ENCODE measurements around the gene PABPN1L.
"Not testable (repeated sequence)": the region's sequence is repeated elsewhere in the genome, so short reads cannot be mapped to it uniquely, and the experiment has no call there.

The PABPN1L gene

DNA sequence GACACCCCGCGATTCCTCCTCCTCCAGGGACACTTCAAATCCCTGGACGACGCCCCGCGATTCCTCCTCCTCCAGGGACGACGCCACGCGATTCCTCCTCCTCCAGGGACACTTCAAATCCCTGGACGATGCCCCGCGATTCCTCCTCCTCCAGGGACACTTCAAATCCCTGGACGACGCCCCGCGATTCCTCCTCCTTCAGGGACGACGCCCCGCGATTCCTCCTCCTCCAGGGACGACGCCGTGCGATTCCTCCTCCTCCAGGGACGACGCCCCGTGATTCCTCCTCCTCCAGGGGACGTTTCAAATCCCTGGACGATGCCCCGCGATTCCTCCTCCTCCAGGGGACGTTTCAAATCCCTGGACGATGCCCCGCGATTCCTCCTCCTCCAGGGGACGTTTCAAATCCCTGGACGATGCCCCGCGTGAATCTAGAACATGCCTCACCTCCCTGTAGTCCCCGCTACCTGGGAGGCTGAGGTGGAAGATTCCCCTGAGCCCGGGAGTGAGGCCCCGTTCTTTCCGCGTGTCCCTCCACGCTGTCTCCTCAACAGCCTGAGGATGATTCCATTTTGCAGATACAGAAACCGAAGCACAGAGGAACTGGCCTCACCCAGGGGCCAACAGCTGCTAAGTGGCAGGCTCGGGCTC, 23.4 kb upstream of the PABPN1L start:
- not testable (repeated sequence) for H3K4me3 ChIP-seq (ENCODE audit: low read length in 2 of 2); H3K9me3 ChIP-seq (ENCODE audit: control insufficient read depth in 2 of 2, low read length in 2 of 2); H3K27ac ChIP-seq (ENCODE audit: low read length); H3K9ac ChIP-seq (ENCODE audit: low read length in 2 of 2); H3K27me3 ChIP-seq (ENCODE audit: control insufficient read depth in 1 of 2, insufficient read depth in 2 of 2, low read length in 2 of 2); H3K36me3 ChIP-seq (ENCODE audit: control insufficient read depth in 2 of 2, insufficient read depth in 2 of 2, low read length in 2 of 2)
- peaks cover 19% of the 10 kb centered on the region for H3K4me1 ChIP-seq (ENCODE audit: control insufficient read depth, insufficient read depth, low read length)

DNA sequence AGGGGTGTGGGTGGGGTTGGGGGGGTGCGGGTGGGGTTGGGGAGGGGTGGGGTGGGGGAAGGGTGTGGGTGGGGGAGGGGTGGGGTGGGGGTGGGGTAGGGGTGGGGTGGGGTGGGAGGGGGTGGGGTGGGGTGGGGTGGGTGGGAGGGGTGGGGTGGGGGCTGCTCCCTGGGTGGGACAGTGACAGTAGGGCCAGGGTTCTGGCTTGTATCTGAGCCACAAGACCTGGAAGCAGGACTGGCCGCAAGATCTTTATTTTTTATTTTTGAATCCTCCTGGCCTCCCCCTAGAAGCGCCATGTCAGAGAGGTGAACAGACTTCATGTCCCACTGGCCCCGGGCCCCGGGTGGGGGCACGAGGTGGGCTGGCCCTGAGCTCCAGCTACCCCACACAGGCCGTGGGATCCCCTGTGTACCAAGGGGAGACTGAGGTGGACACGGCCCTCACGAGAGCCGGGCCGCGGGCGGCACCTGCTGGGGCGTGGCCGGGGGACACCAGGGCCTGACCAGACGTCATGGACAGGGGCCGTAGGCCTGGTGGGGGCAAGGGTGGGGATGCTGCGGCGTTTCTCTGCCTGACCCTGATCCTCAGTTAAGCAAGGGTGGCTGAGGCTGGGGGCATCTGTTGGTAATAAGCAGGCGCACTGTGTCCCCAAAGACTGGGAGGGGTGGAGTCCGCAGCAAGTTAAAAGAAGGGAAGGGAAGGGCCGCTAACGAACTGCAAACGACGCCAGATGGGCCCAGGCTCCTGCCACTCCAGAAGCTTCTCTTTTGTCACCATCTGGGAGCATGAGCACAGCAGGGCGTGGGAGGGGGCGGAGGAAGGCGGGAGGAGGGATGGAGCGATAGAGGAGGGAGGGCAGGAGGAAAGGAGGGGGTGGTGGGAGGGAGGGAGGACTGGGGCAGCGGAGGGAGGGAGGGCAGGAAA, 22.3 kb upstream of the PABPN1L start:
- Histone ChIP-seq H3K4me3 (ENCODE audit: low read length in 2 of 2) (no peak overlapping the region), H3K27ac (ENCODE audit: low read length) (no peak overlapping the region), H3K27me3 (ENCODE audit: control insufficient read depth in 1 of 2, insufficient read depth in 2 of 2, low read length in 2 of 2) (no peaks in the 10 kb centered on the region), H3K36me3 (ENCODE audit: control insufficient read depth in 2 of 2, insufficient read depth in 2 of 2, low read length in 2 of 2) (no peaks in the 10 kb centered on the region), H3K9ac (ENCODE audit: low read length in 2 of 2) (no peak overlapping the region), H3K4me1 (ENCODE audit: control insufficient read depth, insufficient read depth, low read length) (peaks cover 19% of the 10 kb centered on the region), H3K9me3 (ENCODE audit: control insufficient read depth in 2 of 2, low read length in 2 of 2) (no peaks in the 10 kb centered on the region)

DNA sequence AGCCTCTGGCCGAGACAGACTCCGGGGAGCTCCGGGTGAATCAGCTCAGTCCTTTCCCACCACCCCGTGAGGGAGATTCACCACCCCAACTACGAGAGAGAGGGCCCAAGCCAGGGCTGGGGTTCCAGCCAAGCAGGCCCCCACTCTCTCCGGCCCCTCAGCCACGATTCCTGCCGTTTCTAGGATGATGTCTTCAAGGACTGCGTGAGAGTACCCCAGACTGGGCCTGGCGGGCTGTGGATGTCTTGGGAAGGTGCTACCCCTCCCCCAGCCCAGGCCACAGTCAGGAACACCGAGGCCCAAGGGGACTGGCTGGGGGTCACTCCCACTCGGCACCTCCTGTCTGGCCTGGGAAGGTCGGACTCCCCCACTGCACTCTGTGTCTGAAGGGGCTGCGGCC, 21.6 kb upstream of the PABPN1L start:
- H3K27me3 ChIP-seq (ENCODE audit: control insufficient read depth in 1 of 2, insufficient read depth in 2 of 2, low read length in 2 of 2) = no peaks in the 10 kb centered on the region
- no peaks in the 10 kb centered on the region for H3K9me3 ChIP-seq (ENCODE audit: control insufficient read depth in 2 of 2, low read length in 2 of 2)
- no peaks in the 10 kb centered on the region for H3K36me3 ChIP-seq (ENCODE audit: control insufficient read depth in 2 of 2, insufficient read depth in 2 of 2, low read length in 2 of 2)
- peaks cover 19% of the 10 kb centered on the region for H3K4me1 ChIP-seq (ENCODE audit: control insufficient read depth, insufficient read depth, low read length)
- H3K4me3 ChIP-seq (ENCODE audit: low read length in 2 of 2) = no peak overlapping the region
- H3K9ac ChIP-seq (ENCODE audit: low read length in 2 of 2) = no peak overlapping the region
- no peak overlapping the region for H3K27ac ChIP-seq (ENCODE audit: low read length)

DNA sequence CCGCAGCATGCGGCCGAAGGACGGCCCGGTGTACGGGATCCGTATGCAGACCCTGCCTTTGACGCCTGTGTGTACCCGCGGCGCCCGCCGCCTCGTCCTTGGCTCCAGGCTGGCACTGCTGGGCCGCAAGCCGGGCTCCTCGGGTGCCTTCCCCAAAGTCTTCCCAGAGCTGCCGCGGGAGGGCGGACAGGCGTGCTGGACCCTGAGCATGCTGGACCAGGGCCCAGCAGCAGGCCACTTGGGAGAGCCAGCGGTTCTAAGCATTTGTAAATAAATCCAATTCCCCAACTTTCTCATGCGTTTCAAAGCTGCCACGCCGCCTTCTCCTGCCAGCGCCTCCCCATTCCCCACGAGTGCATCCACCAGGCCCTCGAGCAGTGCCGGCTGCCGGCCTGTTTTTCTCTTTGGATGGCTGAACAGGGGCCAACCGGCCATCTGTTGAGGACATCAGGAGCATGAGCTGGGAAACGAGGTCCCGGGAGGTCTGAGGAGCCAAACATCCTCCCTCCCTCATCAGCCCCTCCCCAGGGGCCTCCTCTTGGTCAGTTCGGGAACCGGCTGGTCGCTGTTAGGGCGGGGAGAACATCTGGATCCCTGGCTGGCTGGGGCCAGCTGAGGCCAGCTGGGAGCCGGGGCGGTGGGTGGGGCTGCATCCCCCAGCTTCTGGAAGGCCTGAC, 20.5 kb upstream of the PABPN1L start:
- Histone ChIP-seq H3K9me3 (ENCODE audit: control insufficient read depth in 2 of 2, low read length in 2 of 2) (no peaks in the 10 kb centered on the region), H3K4me3 (ENCODE audit: low read length in 2 of 2) (no peak overlapping the region), H3K27me3 (ENCODE audit: control insufficient read depth in 1 of 2, insufficient read depth in 2 of 2, low read length in 2 of 2) (no peaks in the 10 kb centered on the region), H3K27ac (ENCODE audit: low read length) (no peak overlapping the region), H3K9ac (ENCODE audit: low read length in 2 of 2) (no peak overlapping the region), H3K36me3 (ENCODE audit: control insufficient read depth in 2 of 2, insufficient read depth in 2 of 2, low read length in 2 of 2) (no peaks in the 10 kb centered on the region), H3K4me1 (ENCODE audit: control insufficient read depth, insufficient read depth, low read length) (peaks cover 19% of the 10 kb centered on the region)

DNA sequence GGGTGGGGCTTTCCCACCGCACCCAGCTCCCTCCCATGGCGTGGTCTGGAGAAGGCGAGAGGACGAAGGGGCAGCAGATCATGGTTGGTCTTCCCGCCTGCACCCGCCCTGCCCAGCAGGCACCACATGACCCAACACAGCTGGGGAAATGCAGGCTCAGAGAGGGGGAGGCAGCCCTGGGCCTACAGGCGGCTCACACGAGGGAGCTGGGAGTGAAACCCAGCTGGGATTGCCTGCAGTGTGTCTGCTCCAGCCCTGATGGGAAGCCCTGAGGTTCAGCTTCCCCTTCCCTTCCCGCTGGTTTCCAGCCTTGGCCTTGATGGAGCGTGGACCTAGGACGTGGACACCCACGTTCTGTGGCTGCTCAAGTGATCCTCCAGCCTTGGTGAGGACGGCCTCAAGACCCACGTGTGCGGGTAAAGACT, 20.0 kb upstream of the PABPN1L start:
- Histone ChIP-seq H3K9ac (ENCODE audit: low read length in 2 of 2) (no peak overlapping the region), H3K27me3 (ENCODE audit: control insufficient read depth in 1 of 2, insufficient read depth in 2 of 2, low read length in 2 of 2) (peaks cover 0 to 2% of the 10 kb centered on the region in 2 donors), H3K27ac (ENCODE audit: low read length) (no peak overlapping the region), H3K9me3 (ENCODE audit: control insufficient read depth in 2 of 2, low read length in 2 of 2) (no peaks in the 10 kb centered on the region), H3K4me3 (ENCODE audit: low read length in 2 of 2) (no peak overlapping the region), H3K4me1 (ENCODE audit: control insufficient read depth, insufficient read depth, low read length) (peaks cover 19% of the 10 kb centered on the region), H3K36me3 (ENCODE audit: control insufficient read depth in 2 of 2, insufficient read depth in 2 of 2, low read length in 2 of 2) (no peaks in the 10 kb centered on the region)

DNA sequence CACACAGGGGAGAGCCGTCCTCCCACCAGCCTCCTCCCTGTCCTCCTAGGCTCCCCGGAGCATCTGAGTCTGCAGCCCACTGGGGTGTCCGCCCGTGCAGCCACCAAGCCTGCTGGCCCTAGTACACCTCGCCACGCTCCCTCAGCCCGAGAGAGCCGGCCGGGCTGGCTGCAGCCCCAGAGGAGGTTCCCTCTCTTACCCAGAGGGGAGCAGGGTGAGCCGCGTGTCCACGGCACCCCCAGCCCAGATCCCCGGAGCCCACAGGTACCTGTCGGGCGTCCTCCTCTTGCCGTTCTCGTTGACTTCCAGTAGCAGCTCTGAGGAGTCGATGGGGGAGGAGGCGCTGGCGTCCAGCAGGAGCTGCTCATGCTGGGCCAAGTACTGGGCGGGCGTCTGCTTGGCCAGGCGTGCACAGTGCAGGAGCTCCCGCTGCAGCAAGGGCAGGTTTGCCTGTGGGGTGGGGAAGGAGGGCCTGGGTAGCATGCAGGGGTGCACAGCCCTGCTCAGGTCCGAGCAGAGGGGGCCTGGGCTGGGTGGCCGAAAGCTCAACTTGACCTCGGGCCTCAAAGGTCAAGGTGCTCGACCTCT, 19.3 kb upstream of the PABPN1L start:
- Histone ChIP-seq H3K4me1 (ENCODE audit: control insufficient read depth, insufficient read depth, low read length) (peaks cover 19% of the 10 kb centered on the region), H3K9me3 (ENCODE audit: control insufficient read depth in 2 of 2, low read length in 2 of 2) (no peaks in the 10 kb centered on the region), H3K36me3 (ENCODE audit: control insufficient read depth in 2 of 2, insufficient read depth in 2 of 2, low read length in 2 of 2) (no peaks in the 10 kb centered on the region), H3K4me3 (ENCODE audit: low read length in 2 of 2) (no peak overlapping the region), H3K27ac (ENCODE audit: low read length) (no peak overlapping the region), H3K9ac (ENCODE audit: low read length in 2 of 2) (no peak overlapping the region), H3K27me3 (ENCODE audit: control insufficient read depth in 1 of 2, insufficient read depth in 2 of 2, low read length in 2 of 2) (peaks cover under 1 to 2% of the 10 kb centered on the region in 2 donors)

DNA sequence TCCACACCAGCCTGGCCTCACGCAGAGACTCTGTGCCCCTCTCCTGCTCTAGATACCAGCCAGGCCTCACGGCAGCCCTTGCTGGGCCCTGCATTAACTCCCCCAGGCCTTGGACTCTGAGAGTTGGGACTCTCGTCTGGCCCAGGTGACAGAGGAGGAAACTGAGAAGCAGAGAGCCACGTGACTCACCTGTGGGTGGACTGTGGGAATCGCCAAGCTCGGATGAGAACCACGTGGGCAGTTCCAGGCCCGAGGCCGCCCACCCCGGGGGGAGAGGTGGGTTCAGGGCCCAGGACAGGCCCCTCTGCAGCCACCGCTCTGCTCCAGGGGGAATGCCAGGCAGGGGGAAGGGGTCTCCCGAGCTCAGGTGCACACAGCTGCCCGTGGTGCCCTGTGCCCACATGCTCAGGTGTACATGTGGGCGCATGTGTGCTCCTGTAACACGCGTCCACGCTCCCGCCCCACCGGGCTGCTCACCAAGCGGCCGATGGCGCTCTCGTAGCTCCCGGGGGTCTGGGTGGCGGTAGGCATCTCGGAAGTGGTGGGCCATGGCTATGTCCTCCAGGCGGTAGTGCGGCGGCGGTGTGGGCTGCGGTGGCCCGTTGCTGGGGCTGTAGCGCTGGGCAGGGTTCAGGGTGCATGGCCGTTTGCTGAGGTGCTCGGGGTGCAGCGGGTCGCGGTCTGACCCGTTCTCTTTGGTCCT, 18.3 kb upstream of the PABPN1L start:
- Histone ChIP-seq H3K36me3 (ENCODE audit: control insufficient read depth in 2 of 2, insufficient read depth in 2 of 2, low read length in 2 of 2) (no peaks in the 10 kb centered on the region), H3K9ac (ENCODE audit: low read length in 2 of 2) (no peak overlapping the region), H3K4me1 (ENCODE audit: control insufficient read depth, insufficient read depth, low read length) (peaks cover 19% of the 10 kb centered on the region), H3K4me3 (ENCODE audit: low read length in 2 of 2) (no peak overlapping the region), H3K27me3 (ENCODE audit: control insufficient read depth in 1 of 2, insufficient read depth in 2 of 2, low read length in 2 of 2) (peaks cover 3 to 7% of the 10 kb centered on the region in 2 donors), H3K9me3 (ENCODE audit: control insufficient read depth in 2 of 2, low read length in 2 of 2) (no peaks in the 10 kb centered on the region), H3K27ac (ENCODE audit: low read length) (no peak overlapping the region)

DNA sequence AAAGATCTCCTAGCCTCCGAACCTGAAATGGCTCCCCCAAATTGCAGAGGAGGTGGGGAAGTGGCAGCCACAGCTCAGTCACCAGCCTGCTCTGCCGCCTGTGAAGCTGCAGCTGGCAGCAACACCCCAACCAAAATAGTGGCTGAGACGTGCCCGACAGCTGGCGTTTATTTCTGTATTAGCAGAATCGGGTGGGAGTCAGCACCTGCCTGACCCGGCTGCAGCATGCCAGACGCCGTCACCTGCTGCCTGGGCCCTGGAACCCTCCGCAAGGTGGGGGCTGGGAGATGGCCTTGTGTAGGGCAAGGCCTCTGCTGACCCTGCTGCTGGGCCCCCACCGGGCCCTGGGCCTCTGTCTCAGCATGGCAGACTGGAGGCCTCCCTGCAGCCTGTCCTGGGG, 17.5 kb upstream of the PABPN1L start:
- Histone ChIP-seq H3K4me3 (ENCODE audit: low read length in 2 of 2) (no peak overlapping the region), H3K27me3 (ENCODE audit: control insufficient read depth in 1 of 2, insufficient read depth in 2 of 2, low read length in 2 of 2) (peaks cover 3 to 11% of the 10 kb centered on the region in 2 donors), H3K9me3 (ENCODE audit: control insufficient read depth in 2 of 2, low read length in 2 of 2) (no peaks in the 10 kb centered on the region), H3K36me3 (ENCODE audit: control insufficient read depth in 2 of 2, insufficient read depth in 2 of 2, low read length in 2 of 2) (no peaks in the 10 kb centered on the region), H3K9ac (ENCODE audit: low read length in 2 of 2) (no peak overlapping the region), H3K27ac (ENCODE audit: low read length) (no peak overlapping the region), H3K4me1 (ENCODE audit: control insufficient read depth, insufficient read depth, low read length) (peaks cover 19% of the 10 kb centered on the region)

DNA sequence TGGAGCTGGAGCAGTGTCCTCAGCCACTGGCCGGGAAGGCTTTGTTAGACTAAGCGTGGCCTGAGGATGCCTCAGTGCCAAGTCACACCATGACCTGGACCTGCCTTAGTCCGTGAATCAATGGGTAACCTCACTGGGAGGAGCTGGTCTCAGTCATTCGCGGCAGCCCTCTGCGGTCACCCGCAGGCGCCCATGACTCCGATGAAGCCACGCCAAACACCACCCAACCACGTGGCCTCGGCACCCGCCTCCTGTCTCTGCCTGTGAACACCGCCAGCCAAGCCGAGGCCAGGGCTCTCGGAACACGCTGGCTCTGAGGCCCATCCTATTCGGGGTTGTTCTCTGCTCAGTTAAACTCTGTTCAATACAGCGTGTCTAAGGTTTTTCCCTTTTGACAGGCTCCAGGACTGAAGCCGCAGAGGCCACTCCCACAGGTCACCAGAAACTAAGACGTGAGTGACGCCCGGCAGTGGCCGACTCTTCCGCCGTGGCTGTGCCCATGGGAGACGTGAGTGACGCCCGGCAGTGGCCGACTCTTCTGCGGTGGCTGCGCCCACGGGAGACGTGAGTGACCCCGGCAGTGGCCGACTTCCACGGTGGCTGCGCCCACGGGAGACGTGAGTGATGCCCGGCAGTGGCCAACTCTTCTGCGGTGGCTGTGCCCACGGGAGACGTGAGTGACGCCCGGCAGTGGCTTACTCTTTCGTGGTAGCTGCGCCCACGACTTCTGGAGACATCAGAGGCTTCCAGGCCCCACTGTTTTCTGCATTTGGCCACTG, 16.8 kb upstream of the PABPN1L start:
- peaks cover 19% of the 10 kb centered on the region for H3K4me1 ChIP-seq (ENCODE audit: control insufficient read depth, insufficient read depth, low read length)
- peaks cover 3 to 11% of the 10 kb centered on the region in 2 donors for H3K27me3 ChIP-seq (ENCODE audit: control insufficient read depth in 1 of 2, insufficient read depth in 2 of 2, low read length in 2 of 2)
- no peak overlapping the region for H3K9ac ChIP-seq (ENCODE audit: low read length in 2 of 2)
- no peaks in the 10 kb centered on the region for H3K36me3 ChIP-seq (ENCODE audit: control insufficient read depth in 2 of 2, insufficient read depth in 2 of 2, low read length in 2 of 2)
- no peak overlapping the region for H3K4me3 ChIP-seq (ENCODE audit: low read length in 2 of 2)
- H3K9me3 ChIP-seq (ENCODE audit: control insufficient read depth in 2 of 2, low read length in 2 of 2) = no peaks in the 10 kb centered on the region
- H3K27ac ChIP-seq (ENCODE audit: low read length) = no peak overlapping the region
